HepG2 (cell line): ENCODE measurements around the gene TSN. TPM values are rescaled to one million over a fixed set of nuclear protein-coding genes. Genes with fewer than 3 reads are reported as not detected.

Source experiments
- GABPB1 ChIP-seq: IDR thresholded peaks from 2 replicates; pipeline ENCODE4 v1.6.1; 2016; ENCODE audit warnings: mild to moderate bottlenecking, missing genetic modification reagents, moderate library complexity, missing compliant biosample characterization
- LCORL ChIP-seq, 2 experiments: fragments of 450-650 bp in 1 of 2; sonication (generic) in 1 of 2; formaldehyde crosslinking in 1 of 2; IDR thresholded peaks; 2 replicates each; pipeline versions ENCODE4 v1.5.0 to v1.6.1; 2017 to 2020; ENCODE audit warnings: antibody characterized with exemption in 1 of 2, missing genetic modification reagents in 1 of 2
- MED8 ChIP-seq: sonication (generic); formaldehyde crosslinking; IDR thresholded peaks from 2 replicates; pipeline ENCODE4 v1.8.1; 2023; ENCODE audit warnings: mild to moderate bottlenecking, missing genetic modification reagents; ENCODE audit not compliant: insufficient replicate concordance
- RORA ChIP-seq: sonication (generic); formaldehyde crosslinking; IDR thresholded peaks from 2 replicates; pipeline ENCODE4 v1.5.0; 2020; ENCODE audit warnings: mild to moderate bottlenecking, missing genetic modification reagents, moderate library complexity
- SNAPC2 ChIP-seq: sonication (generic); formaldehyde crosslinking; IDR thresholded peaks from 2 replicates; pipeline ENCODE4 v1.8.1; 2022; ENCODE audit warnings: mild to moderate bottlenecking, missing genetic modification reagents
- ZNF160 ChIP-seq: sonication (generic); formaldehyde crosslinking; IDR thresholded peaks from 2 replicates; pipeline ENCODE4 v1.8.0; 2022; ENCODE audit warnings: mild to moderate bottlenecking, inconsistent platforms, missing genetic modification reagents
- ZNF616 ChIP-seq: sonication (generic); formaldehyde crosslinking; IDR thresholded peaks from 2 replicates; pipeline ENCODE4 v1.5.0; 2020; ENCODE audit warnings: low read depth, mild to moderate bottlenecking, missing genetic modification reagents
- ZZZ3 ChIP-seq: sonication (generic); formaldehyde crosslinking; IDR thresholded peaks from 2 replicates; pipeline ENCODE4 v1.4.0; 2020; ENCODE audit warnings: missing genetic modification reagents, mild to moderate bottlenecking, borderline replicate concordance
- polyA plus RNA-seq, 8 experiments: library from polyadenylated mRNA; depleted of rRNA in 3 of 8; stranded (reverse) in 7 of 8; unstranded in 1 of 8; fragments of >200 nt; fragmentation: Illumina TruSeq in 4 of 8; extraction: Trizol in 4 of 8; gene quantifications; 2 replicates each; pipeline versions ENCODE4 v1.2.1 to v1.2.3, GENCODE V29; 2011 to 2016; ENCODE audit warnings: low read depth in 4 of 8, missing spikeins in 1 of 8, mixed read lengths in 1 of 8; ENCODE audit not compliant: insufficient read depth in 1 of 8
- total RNA-seq, 5 experiments: library from RNA; depleted of rRNA; stranded (reverse); fragments of >200 nt; fragmentation: Illumina TruSeq; extraction: Trizol; gene quantifications; 2 replicates each; pipeline ENCODE4 v1.2.3, GENCODE V29; 2016; ENCODE audit warnings: low read depth in 1 of 5
- TF ChIP-seq, protein P1 (sequence below): sonication (generic); formaldehyde crosslinking; IDR thresholded peaks from 2 replicates; pipeline ENCODE4 v1.4.0; 2020; ENCODE audit warnings: missing genetic modification reagents, borderline replicate concordance
- TF ChIP-seq, protein P2 (sequence below): sonication (generic); formaldehyde crosslinking; IDR thresholded peaks from 2 replicates; pipeline ENCODE4 v1.4.0; 2020; ENCODE audit warnings: mild to moderate bottlenecking, missing genetic modification reagents
- TF ChIP-seq, protein P3 (sequence below): sonication (generic); formaldehyde crosslinking; IDR thresholded peaks from 2 replicates; pipeline ENCODE4 v1.8.1; 2023; ENCODE audit warnings: mild to moderate bottlenecking, missing genetic modification reagents

The TSN gene
- total and polyA plus RNA-seq, 2 of the 13 experiments (the other 11 are each of a cell fraction or from before 2014, with no cell fraction given), result 56.4 to 115 TPM

DNA sequence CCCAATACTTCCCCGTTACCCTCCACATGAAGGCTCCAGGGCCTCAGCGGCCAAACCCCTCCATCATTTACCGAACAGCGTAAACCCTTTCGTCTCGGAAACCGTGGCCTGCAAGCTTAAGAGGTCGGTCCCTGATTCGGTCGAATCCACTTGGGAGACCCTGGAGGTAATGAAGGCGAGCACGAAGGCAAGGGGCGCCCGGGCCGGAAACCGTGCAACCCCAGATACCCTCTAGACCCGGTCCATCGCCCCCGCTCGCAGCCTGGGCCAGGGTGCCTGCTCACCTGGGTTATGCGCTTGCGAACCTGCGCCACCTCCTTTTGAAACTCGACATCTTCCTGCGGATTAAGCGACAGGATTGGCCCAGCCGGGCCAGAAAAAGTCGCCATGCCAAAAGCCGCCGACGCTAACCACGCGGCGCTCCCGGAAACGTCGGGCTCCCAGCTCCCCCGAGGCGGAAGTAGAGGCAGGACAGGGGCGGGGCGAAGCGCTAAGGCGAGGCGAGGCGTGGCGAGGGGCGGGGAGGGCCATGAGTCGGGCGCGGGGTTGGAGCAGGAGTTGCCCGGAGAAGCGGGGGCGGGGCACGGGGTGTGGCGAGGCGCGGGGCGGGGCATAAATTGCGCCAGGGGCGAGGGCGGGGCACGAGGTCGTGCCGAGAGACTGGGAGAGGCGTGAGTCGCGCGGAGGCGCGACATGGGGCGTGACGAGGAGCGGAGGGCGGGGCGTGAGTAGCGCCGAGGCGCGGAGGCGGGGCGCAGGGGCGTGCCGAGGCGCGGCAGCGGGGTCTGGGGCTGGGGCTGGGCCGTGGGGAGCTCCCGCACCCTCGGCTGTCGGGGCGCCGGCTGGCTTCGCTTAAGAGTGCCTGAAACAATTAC, 18.8 kb upstream of the TSN start, which contains the start of gene NIFK (continued):
- TF ChIP-seq, protein P1, sequence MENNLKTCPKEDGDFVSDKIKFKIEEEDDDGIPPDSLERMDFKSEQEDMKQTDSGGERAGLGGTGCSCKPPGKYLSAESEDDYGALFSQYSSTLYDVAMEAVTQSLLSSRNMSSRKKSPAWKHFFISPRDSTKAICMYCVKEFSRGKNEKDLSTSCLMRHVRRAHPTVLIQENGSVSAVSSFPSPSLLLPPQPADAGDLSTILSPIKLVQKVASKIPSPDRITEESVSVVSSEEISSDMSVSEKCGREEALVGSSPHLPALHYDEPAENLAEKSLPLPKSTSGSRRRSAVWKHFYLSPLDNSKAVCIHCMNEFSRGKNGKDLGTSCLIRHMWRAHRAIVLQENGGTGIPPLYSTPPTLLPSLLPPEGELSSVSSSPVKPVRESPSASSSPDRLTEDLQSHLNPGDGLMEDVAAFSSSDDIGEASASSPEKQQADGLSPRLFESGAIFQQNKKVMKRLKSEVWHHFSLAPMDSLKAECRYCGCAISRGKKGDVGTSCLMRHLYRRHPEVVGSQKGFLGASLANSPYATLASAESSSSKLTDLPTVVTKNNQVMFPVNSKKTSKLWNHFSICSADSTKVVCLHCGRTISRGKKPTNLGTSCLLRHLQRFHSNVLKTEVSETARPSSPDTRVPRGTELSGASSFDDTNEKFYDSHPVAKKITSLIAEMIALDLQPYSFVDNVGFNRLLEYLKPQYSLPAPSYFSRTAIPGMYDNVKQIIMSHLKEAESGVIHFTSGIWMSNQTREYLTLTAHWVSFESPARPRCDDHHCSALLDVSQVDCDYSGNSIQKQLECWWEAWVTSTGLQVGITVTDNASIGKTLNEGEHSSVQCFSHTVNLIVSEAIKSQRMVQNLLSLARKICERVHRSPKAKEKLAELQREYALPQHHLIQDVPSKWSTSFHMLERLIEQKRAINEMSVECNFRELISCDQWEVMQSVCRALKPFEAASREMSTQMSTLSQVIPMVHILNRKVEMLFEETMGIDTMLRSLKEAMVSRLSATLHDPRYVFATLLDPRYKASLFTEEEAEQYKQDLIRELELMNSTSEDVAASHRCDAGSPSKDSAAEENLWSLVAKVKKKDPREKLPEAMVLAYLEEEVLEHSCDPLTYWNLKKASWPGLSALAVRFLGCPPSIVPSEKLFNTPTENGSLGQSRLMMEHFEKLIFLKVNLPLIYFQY (CRISPR knock-in tag), result peak; percentile 53; the same call in 1 of the 2 replicates
- TF ChIP-seq ZNF616 (0 out of 2 replicates have a peak, but pooled peaks have one; percentile 60), MED8 (peak; percentile 85), RORA (CRISPR knock-in tag) (no peak), LCORL (IDR thresholded peaks at IDR 0.05) (no peak), LCORL (CRISPR knock-in tag; IDR thresholded peaks at IDR 0.05) (peak; percentile 37), SNAPC2 (no peak), ZNF160 (CRISPR knock-in tag) (peak; percentile 96), ZZZ3 (CRISPR knock-in tag) (peak; percentile 64; the same call in 1 of the 2 replicates), GABPB1 (CRISPR knock-in tag) (peak; percentile 94)
- TF ChIP-seq, protein P2, sequence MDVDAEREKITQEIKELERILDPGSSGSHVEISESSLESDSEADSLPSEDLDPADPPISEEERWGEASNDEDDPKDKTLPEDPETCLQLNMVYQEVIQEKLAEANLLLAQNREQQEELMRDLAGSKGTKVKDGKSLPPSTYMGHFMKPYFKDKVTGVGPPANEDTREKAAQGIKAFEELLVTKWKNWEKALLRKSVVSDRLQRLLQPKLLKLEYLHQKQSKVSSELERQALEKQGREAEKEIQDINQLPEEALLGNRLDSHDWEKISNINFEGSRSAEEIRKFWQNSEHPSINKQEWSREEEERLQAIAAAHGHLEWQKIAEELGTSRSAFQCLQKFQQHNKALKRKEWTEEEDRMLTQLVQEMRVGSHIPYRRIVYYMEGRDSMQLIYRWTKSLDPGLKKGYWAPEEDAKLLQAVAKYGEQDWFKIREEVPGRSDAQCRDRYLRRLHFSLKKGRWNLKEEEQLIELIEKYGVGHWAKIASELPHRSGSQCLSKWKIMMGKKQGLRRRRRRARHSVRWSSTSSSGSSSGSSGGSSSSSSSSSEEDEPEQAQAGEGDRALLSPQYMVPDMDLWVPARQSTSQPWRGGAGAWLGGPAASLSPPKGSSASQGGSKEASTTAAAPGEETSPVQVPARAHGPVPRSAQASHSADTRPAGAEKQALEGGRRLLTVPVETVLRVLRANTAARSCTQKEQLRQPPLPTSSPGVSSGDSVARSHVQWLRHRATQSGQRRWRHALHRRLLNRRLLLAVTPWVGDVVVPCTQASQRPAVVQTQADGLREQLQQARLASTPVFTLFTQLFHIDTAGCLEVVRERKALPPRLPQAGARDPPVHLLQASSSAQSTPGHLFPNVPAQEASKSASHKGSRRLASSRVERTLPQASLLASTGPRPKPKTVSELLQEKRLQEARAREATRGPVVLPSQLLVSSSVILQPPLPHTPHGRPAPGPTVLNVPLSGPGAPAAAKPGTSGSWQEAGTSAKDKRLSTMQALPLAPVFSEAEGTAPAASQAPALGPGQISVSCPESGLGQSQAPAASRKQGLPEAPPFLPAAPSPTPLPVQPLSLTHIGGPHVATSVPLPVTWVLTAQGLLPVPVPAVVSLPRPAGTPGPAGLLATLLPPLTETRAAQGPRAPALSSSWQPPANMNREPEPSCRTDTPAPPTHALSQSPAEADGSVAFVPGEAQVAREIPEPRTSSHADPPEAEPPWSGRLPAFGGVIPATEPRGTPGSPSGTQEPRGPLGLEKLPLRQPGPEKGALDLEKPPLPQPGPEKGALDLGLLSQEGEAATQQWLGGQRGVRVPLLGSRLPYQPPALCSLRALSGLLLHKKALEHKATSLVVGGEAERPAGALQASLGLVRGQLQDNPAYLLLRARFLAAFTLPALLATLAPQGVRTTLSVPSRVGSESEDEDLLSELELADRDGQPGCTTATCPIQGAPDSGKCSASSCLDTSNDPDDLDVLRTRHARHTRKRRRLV, result peak; percentile 90; the same call in 1 of the 2 replicates
- TF ChIP-seq, protein P3, sequence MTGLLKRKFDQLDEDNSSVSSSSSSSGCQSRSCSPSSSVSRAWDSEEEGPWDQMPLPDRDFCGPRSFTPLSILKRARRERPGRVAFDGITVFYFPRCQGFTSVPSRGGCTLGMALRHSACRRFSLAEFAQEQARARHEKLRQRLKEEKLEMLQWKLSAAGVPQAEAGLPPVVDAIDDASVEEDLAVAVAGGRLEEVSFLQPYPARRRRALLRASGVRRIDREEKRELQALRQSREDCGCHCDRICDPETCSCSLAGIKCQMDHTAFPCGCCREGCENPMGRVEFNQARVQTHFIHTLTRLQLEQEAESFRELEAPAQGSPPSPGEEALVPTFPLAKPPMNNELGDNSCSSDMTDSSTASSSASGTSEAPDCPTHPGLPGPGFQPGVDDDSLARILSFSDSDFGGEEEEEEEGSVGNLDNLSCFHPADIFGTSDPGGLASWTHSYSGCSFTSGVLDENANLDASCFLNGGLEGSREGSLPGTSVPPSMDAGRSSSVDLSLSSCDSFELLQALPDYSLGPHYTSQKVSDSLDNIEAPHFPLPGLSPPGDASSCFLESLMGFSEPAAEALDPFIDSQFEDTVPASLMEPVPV, result peak; percentile 4; the same call in 1 of the 2 replicates
